IgD-negative memory B cell (primary cell): ENCODE results near the gene KDM2A. TPM values are rescaled to one million over a fixed set of nuclear protein-coding genes. Genes with fewer than 3 reads are reported as not detected.
A peak's percentile ranks its signal among the peaks of the same experiment; 100 is the strongest.

Experiments used
- H3K27ac Mint-ChIP-seq, 3 donors: one replicate each; pipeline ENCODE4 v1.8.0; 2020 to 2022; ENCODE audit warnings: mild to moderate bottlenecking in 3 of 3, mixed read lengths in 3 of 3, moderate library complexity in 1 of 3
- H3K27me3 Mint-ChIP-seq: one replicate; pipeline ENCODE4 v1.8.0; 2021; ENCODE audit warnings: mixed read lengths
- H3K36me3 Mint-ChIP-seq: one replicate; pipeline ENCODE4 v1.8.0; 2020; ENCODE audit warnings: mild to moderate bottlenecking, mixed read lengths
- H3K4me1 Mint-ChIP-seq, 3 donors: one replicate each; pipeline ENCODE4 v1.8.0; 2020 to 2022; ENCODE audit warnings: mixed read lengths in 3 of 3, mild to moderate bottlenecking in 1 of 3
- H3K4me3 Mint-ChIP-seq, 4 donors: one replicate each; pipeline ENCODE4 v1.8.0; 2020 to 2022; ENCODE audit warnings: mild to moderate bottlenecking in 4 of 4, mixed read lengths in 4 of 4, moderate library complexity in 3 of 4
- H3K9me3 Mint-ChIP-seq, 3 donors: one replicate each; pipeline ENCODE4 v1.8.0; 2020 to 2021; ENCODE audit warnings: mixed read lengths in 3 of 3, mild to moderate bottlenecking in 1 of 3
- polyA plus RNA-seq: library from polyadenylated mRNA; unstranded; fragments of 300-500 nt; fragmentation: Illumina TruSeq; gene quantifications from one replicate; pipeline ENCODE4 v1.2.3, GENCODE V29; 2021

Gene KDM2A
- polyA plus RNA-seq, 1 donor from 2014 or later = 25.1 TPM

DNA sequence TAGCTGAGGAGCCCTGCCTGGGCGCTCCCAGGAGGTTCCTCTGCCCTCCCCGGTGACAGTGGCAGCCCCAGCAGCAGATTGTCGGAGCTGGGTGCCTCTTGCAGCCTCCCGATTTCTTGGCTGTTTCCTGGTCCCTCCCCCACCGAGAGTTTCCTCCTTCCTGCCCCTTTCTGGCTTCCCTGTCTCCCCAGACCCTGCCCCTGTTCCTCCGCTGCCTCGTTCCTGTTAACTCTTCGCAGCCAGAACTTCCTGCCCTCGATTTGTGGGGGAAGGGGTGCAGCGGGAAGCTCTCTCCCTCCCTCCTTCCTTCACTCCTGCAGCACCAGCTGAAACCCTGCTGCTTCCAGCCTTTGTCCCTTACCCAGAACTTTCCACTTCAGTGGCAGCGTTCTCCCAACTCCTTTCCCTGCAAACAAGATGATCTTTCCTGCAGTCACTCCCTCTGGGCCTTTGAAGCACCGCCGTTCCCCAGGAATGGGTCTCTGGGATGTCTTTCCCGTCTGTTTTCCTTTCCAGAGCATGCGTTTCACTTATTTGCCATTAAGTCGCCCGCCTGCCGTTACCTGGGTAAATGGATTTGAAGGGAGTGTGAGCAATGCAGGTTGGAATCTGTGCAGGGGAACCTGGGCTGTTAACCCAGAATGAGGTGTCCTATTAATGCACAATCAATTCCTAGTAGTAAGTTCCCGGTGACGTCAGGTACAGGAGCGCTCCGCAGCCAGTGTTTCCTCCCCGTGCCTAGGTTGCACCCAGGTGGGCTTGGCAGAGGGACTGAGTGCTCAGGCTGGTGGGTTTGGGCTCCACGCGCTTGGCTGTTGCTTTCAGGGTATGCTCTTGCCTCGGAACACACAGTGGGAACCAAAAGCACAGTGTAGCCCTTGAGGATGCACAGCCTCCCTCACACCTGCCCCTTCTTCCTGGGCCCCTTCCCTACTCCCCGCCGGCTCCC lies 151.5 kb downstream of the KDM2A start:
- peak overlapping the region; percentile 93 to 97 (median 95) for H3K4me3 Mint-ChIP-seq
- peak overlapping the region; percentile 94 to 97 (median 95) for H3K27ac Mint-ChIP-seq
- H3K9me3 Mint-ChIP-seq = no peaks in the 10 kb centered on the region
- H3K4me1 Mint-ChIP-seq = peaks cover 42 to 61% (median 49%) of the 10 kb centered on the region in 3 donors
- H3K27me3 Mint-ChIP-seq = peaks cover 3% of the 10 kb centered on the region
- H3K36me3 Mint-ChIP-seq = peaks cover 10% of the 10 kb centered on the region

DNA sequence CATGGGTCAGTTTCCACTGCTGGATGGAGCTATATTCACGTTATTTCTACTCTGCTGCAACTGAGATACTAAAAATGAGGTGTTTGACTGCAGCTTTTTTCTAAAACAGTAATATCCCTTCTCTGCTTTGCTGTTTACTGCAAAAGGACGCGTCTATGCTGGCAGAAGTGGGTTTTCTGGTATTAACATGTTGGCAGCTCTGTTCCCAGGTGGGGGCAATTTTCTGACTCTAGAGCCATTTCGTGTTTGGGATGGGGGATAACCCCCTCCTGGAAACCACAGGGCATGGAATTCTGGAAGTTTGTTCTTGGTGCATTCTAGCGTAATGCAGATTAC lies 152.1 kb downstream of the KDM2A start:
- peak overlapping the region; percentile 94 to 97 (median 95) for H3K27ac Mint-ChIP-seq
- H3K9me3 Mint-ChIP-seq = no peaks in the 10 kb centered on the region
- H3K4me1 Mint-ChIP-seq = peaks cover 42 to 63% (median 50%) of the 10 kb centered on the region in 3 donors
- peaks cover 3% of the 10 kb centered on the region for H3K27me3 Mint-ChIP-seq
- peaks cover 10% of the 10 kb centered on the region for H3K36me3 Mint-ChIP-seq
- peak overlapping the region; percentile 93 to 97 (median 95) for H3K4me3 Mint-ChIP-seq

DNA sequence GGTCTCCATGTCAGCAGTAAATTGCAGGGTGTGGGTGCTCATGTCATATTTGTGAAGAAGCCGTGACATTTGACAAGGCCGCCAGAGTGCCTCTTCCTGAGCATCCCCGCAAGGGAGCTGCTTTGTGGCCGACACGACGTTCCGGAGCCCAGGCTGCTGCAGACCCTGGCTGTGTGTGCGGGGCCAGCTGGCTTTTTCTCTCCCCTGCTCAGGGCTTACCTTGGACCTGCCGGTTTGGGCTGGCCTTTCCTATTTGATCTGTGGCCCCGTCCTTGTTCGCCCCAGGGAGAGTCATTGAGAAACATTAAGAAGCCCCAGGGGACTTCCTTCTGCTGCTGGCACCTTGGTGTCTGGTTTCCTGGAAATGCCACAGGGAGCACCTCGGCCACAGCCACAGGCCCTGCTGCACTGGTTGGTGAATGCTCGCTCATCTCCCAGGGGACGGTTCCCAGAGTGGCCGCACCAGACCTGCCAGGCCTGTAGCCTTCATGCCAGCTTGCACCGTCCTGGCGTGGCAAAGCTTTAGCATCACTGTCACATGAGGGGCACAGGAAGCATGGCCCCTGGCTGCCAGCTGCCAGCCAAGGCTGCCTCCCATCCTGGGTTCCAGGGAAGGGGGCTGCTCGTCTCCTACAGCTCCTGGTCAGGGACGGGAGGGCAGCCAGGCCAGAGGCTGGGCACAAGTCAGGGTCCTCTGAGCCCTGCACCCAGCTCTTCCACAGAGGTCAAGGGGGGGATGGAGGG lies 152.7 kb downstream of the KDM2A start:
- no peaks in the 10 kb centered on the region for H3K9me3 Mint-ChIP-seq
- peaks cover 5% of the 10 kb centered on the region for H3K27me3 Mint-ChIP-seq
- H3K4me3 Mint-ChIP-seq = peak overlapping the region; percentile 93 to 97 (median 95)
- H3K36me3 Mint-ChIP-seq = peaks cover 10% of the 10 kb centered on the region
- peak overlapping the region; percentile 94 to 97 (median 95) for H3K27ac Mint-ChIP-seq
- peaks cover 46 to 67% (median 54%) of the 10 kb centered on the region in 3 donors for H3K4me1 Mint-ChIP-seq

DNA sequence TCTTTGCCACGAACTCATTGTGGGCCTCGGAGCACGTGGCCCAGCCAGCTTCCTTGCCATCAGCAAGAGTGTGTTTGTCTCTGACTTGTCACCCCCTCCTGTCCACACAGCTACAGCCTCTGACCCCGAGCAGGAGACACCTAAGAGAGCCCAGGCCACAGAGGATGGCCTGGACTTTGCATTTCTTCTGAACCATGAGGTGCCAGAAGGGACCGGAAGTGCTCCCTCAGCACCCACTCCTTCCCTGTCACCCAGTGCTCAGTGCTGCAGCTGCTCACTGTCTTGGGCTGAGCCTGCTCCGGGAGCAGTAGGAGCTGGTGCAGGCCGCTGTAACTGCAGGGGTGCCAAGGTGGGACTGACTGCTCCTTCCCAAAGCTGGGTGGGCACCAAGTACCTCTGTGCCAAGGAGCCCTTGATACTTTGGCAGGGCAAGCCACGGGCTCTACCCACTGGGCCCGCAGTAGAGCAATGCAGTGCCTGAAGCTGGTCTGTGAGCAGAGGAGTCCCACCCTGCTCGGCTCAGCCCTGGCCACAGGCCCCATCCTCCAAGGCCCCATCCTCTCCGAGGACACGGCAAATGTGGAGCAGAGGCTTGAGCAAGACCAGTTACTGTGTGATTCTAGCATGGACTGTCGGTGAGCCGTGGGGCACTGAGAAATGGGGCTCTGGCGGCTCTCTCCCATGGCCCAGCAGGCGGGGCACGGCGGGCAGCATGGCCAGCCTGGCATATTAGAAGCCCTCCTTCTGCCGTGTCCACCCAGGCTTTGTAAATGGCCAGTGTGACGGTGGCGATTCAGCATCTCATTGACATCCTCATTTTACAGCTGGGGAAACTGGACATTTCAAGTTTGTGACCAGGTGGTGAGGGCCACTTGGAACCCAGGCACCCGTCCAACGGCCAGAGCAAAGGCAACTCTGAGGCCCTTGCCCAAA lies 153.5 kb downstream of the KDM2A start:
- Mint-ChIP-seq H3K36me3 (peaks cover 10% of the 10 kb centered on the region), H3K4me1 (peaks cover 52 to 70% (median 59%) of the 10 kb centered on the region in 3 donors), H3K9me3 (no peaks in the 10 kb centered on the region), H3K27me3 (peaks cover 5% of the 10 kb centered on the region), H3K27ac (peak overlapping the region; percentile 94 to 97 (median 95)), H3K4me3 (peak overlapping the region; percentile 93 to 97 (median 95))

DNA sequence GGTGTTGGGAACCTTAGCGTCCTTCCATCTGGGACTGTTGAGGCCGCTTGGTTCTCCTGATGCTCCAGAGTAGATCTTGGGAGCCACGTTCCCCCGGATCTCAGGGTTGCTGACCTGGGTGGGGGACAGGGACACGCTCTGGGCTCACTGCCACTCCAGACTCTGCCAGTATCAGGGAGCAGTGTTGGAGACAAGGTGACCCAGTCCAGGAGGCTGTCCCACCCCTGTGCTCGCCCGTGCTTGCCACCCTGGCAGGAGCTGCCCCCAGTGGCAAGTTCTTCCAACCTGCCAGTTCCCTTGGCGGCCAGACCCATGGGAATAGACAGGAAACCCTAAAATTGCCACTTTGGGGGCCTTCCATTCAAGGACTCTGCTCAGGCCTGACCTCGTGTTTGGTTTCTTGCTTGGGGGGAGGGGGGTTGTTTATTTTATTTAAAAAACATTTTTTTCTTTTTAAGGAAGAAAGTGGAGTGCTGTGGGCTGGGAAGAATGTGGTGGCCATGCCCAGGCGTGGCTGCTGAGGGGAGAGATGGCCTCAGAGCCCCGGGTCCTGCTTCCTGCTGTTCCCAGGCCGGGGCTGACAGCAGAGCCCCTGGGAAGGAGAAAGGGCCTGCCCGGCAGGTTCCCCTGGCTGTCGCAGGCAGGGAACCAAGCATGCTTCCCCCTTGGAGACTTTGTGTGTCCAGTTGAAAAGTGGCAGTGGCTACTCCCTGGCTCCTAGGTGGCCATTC lies 154.4 kb downstream of the KDM2A start:
- peaks cover 4% of the 10 kb centered on the region for H3K27me3 Mint-ChIP-seq
- no peaks in the 10 kb centered on the region for H3K9me3 Mint-ChIP-seq
- H3K27ac Mint-ChIP-seq = peak overlapping the region; percentile 90 to 97 (median 95)
- peak overlapping the region; percentile 60 to 97 (median 87) for H3K4me3 Mint-ChIP-seq
- peaks cover 49 to 71% (median 57%) of the 10 kb centered on the region in 3 donors for H3K4me1 Mint-ChIP-seq
- peaks cover 10% of the 10 kb centered on the region for H3K36me3 Mint-ChIP-seq

DNA sequence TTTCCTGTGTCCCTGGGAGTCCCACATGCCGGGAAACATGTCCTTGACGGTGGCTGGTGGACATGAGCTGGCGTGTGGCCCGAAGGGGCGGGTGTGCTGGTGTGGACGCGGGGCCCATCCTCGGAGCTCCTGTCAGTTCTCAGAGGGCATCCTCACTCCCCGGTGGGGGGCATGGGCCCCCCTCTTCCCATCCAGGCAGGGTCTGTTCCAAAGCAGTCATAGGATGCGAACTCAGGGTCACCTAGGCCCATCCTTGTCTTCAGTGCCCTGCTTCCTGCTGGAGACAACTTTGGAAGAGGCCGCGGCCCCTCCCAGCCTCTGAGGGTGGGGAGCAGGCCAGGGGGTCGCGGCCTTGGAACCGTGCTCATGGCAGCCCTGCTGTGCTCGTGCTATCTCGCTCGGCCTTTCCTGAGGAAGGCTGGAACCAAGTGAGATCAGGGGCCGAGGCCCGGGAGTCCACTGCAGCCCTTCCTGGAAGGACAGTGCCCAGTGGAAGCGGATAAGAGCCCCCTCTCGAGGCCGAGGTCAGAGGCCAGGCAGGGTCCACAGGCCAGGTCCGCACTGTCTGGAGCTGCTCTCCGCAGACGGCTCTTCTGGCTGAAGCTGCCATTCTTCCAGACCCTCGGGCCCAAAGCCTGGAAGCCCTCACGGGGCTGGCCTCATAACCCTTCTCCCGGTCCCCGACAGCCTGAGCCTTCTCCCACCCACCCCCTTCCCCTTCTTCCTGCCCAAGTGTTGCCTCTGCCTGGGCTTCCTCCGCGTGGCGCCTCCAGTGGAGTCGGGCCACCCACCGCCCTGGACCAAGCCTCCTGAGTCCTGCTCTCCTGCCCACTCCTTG lies 155.9 kb downstream of the KDM2A start:
- Mint-ChIP-seq H3K4me1 (peaks cover 45 to 65% (median 59%) of the 10 kb centered on the region in 3 donors), H3K36me3 (peaks cover 8% of the 10 kb centered on the region), H3K27ac (peak overlapping the region; percentile 94 to 95 (median 94)), H3K4me3 (peak overlapping the region; percentile 21 to 97 (median 90)), H3K9me3 (no peaks in the 10 kb centered on the region), H3K27me3 (peaks cover 2% of the 10 kb centered on the region)

DNA sequence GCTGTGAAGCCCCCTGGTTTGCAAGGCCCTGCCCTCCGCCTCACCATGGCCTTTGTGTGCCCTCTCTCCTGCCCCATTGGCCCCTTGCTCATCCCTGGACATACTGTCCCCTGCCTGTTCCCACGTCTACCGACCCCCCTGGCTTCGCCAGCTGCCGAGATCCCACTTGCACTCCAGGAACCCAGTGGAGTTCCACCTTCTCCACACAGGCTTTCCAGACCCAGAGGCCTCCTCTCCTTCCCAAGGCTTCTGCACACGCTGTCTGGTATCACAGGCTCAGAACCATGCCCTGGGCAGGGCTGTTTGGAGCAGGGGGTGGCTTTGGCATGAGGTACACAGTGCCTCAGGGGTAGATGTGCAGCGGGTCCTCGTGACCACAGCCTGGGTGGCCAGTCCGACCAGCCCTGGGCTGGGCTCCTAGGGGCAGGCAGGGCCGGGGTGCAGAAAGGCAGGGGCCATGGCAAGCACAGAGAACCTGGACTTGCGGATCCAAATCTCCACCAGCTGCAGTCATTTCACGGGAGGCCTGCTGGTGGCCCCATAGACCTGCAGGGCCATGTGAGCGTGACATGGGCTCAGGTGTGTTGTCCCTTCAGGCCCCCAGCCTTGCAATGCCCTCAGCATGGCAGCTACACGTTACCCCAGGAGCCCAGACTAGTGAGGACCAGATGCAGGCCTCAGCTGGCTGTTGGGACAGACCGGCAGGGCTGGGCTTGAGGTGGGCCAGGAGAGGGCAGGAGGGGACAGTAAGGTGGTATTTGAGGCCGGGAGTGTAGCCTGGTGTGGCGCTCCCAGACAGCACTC lies 156.7 kb downstream of the KDM2A start:
- Mint-ChIP-seq H3K27ac (peak overlapping the region; percentile 86 to 95 (median 94)), H3K4me3 (peak overlapping the region; percentile 12 to 91 (median 78)), H3K27me3 (peaks cover 2% of the 10 kb centered on the region), H3K4me1 (peaks cover 37 to 59% (median 54%) of the 10 kb centered on the region in 3 donors), H3K9me3 (no peaks in the 10 kb centered on the region), H3K36me3 (peaks cover 2% of the 10 kb centered on the region)

DNA sequence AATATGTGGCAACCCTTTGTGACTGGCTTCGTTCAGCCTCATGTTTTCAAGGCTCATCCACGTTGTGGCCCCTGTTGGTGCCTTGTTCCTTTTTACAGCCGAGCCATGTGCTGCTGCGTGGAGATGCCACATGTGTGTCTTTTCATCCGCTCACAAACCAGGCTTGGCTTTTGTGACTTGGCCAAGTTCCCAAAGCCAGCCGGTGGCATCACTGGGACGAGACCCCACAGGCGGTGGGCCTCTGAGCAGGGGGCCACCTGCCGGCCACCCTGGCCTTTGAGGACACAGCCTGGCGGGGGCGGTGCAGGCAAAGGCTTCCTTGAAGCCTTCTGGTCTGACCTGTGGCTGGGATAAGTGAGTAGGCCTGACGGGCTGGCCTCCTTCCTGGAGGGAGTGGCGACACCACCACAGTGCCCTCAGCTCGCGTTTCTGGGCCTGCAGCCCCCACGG lies 157.7 kb downstream of the KDM2A start:
- Mint-ChIP-seq H3K4me1 (peaks cover 27 to 49% (median 44%) of the 10 kb centered on the region in 3 donors), H3K9me3 (no peaks in the 10 kb centered on the region), H3K4me3 (peak overlapping the region; percentile 76 to 95 (median 86)), H3K36me3 (peaks cover 2% of the 10 kb centered on the region), H3K27me3 (peaks cover 2% of the 10 kb centered on the region), H3K27ac (peak overlapping the region; percentile 94 to 97 (median 95))

DNA sequence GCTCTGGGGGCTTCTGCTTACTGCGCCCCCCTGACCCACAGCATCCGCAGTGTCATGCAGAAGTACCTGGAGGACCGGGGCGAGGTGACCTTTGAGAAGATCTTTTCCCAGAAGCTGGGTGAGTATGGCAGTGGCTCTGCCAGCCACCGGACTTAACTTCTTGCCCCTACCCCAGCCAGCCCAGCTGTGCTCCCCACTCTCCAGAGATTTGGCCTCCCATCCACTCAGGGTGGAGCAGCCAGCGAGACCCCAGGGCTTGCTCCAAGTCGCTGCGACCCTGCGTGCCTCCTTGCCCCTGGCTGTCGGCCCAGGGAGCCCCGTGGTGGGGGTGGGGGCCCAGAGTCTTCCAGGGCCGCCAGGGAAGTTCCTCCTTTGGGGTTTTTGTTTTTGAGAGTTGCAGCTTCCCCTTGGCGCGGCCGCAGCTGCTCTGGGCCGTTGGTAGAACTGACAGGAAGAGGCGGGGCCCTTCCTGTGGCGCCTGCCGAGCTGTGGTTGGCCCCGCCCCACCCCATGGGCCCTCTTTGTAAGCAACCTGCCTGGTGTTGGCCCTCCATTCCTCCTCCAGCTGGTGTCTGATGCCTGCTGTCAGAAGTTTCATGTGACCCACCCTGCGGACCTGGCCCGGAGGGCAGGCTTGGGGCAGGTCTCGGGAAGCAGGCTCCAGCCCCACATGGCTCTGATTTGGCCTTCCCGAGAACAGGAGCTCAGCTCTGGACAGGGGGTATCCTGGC lies 158.3 kb downstream of the KDM2A start:
- Mint-ChIP-seq H3K4me1 (peaks cover 21 to 44% (median 39%) of the 10 kb centered on the region in 3 donors), H3K9me3 (no peaks in the 10 kb centered on the region), H3K36me3 (no peaks in the 10 kb centered on the region), H3K27me3 (peaks cover 2% of the 10 kb centered on the region), H3K27ac (peak overlapping the region; percentile 94 to 97 (median 95)), H3K4me3 (peak overlapping the region; percentile 76 to 95 (median 86))

DNA sequence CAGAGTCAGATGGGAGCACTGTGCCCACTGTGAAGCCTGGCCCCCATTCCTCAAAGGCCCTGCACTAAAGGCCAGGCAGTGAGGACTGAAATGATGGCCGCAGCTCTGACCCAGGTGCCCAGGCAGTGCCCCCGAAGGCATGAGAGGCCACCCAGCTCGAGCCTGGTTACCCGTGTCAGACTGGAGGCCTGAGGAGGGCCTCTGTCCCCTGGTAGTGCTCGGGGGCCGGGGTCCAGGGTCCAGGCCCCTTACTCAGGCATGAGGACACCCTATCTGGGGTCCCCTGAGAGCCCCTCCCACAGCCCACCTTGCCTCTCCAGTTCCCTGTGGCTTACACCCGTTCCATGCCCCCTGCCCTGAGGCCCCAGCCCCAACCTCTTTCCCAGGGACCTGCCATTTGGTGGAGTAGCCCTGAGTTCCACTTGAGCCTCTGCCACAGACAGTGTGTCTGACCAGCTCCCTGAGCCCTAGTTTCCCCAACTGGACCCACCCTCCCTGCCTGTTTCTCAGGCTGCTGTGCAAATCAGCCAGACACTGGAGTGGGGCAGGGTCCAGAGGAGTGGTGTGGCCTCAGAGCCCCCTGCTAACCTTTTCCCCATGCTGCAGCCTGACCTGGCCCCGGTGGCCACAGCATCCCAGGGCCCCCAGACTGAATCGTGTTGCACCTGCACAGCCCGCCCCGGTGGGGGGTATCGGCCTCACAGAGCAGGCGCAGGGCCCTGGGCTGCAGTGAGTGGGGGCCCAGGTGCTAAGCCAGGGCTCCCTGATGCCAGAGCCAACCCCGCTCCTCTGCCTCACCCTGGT lies 159.3 kb downstream of the KDM2A start:
- peak overlapping the region; percentile 76 to 95 (median 86) for H3K4me3 Mint-ChIP-seq
- H3K27me3 Mint-ChIP-seq = peaks cover 2% of the 10 kb centered on the region
- no peaks in the 10 kb centered on the region for H3K36me3 Mint-ChIP-seq
- peaks cover 14 to 38% (median 37%) of the 10 kb centered on the region in 3 donors for H3K4me1 Mint-ChIP-seq
- peak overlapping the region; percentile 94 to 97 (median 95) for H3K27ac Mint-ChIP-seq
- no peaks in the 10 kb centered on the region for H3K9me3 Mint-ChIP-seq

DNA sequence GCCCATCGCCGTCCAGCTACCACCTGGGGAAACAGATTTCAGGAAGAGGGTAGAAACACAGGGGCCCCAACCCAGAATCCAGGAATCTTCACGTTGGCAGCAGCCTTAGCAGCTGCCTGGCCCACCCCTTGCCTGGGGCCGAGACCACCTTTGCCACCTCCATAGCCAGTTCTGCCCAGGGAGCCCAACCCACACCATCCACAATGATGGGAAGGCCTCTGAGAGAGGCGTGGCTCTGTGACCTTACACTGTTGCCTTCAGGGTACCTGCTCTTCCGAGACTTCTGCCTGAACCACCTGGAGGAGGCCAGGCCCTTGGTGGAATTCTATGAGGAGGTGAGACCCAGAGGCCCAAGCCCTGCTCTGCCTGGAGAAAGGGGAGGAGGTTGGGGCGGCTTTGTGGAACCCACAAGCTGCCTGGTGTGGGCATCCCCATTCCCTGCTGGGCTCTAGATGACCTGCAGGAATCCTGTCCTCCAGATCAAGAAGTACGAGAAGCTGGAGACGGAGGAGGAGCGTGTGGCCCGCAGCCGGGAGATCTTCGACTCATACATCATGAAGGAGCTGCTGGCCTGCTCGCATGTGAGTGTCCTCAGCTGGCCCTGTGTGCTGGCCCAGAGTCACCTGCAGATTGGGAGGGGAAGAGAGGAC lies 160.0 kb downstream of the KDM2A start:
- Mint-ChIP-seq H3K36me3 (no peaks in the 10 kb centered on the region), H3K9me3 (no peaks in the 10 kb centered on the region), H3K4me1 (peaks cover 13 to 35% (median 34%) of the 10 kb centered on the region in 3 donors), H3K4me3 (peak overlapping the region in 3 of 4 donors; percentile 43 to 60 (median 55)), H3K27me3 (peaks cover 2% of the 10 kb centered on the region), H3K27ac (peak overlapping the region; percentile 86 to 94 (median 90))
